ENCODE results near the gene MFNG. TPM values are rescaled to one million over a fixed set of nuclear protein-coding genes. Genes with fewer than 3 reads are reported as not detected.

The MFNG gene
- total and polyA plus RNA-seq, 7 donors = 8.0 to 33.9 (median 10.8) TPM

- Histone ChIP-seq H3K9me3 (no peaks in the 10 kb centered on the region), H3K4me3 (no peak overlapping the region), H3K27me3 (peaks cover 11 to 47% (median 28%) of the 10 kb centered on the region in 3 donors), H3K27ac (no peak overlapping the region), H3K4me1 (peaks cover 0 to 20% (median 14%) of the 10 kb centered on the region in 4 donors), H3K36me3 (no peaks in the 10 kb centered on the region)
- DNase-seq = no peak
- intact Hi-C loops (cut with DNase I) = no loop called here
- WGBS, 2 donors = 21 to 59% methylated on average over 14 of the region's 14 CpGs
- TF ChIP-seq EP300 (IDR thresholded peaks at IDR 0.05) (no peak), CTCF (IDR thresholded peaks at IDR 0.05) (no peak), POLR2AphosphoS5 (IDR thresholded peaks at IDR 0.05) (no peak), POLR2A (IDR thresholded peaks at IDR 0.05) (no peak)
These were observed 35.1 kb upstream of the MFNG start for GRCh38 chr22:37521236-37521739.

GRCh38 chr22:37520776-37521191 is 34.6 kb upstream of the MFNG start:
- intact Hi-C loops (cut with DNase I) = no loop called here
- Histone ChIP-seq H3K27me3 (peaks cover 11 to 47% (median 28%) of the 10 kb centered on the region in 3 donors), H3K36me3 (no peaks in the 10 kb centered on the region), H3K27ac (no peak overlapping the region), H3K4me1 (peaks cover 0 to 20% (median 14%) of the 10 kb centered on the region in 4 donors), H3K9me3 (no peaks in the 10 kb centered on the region), H3K4me3 (no peak overlapping the region)
- DNase-seq = no peak
- TF ChIP-seq POLR2AphosphoS5 (IDR thresholded peaks at IDR 0.05) (no peak), CTCF (IDR thresholded peaks at IDR 0.05) (no peak), EP300 (IDR thresholded peaks at IDR 0.05) (no peak), POLR2A (IDR thresholded peaks at IDR 0.05) (no peak)
- 35 to 66% methylated on average over 10 of the region's 10 CpGs for WGBS, 2 donors

GRCh38 chr22:37519268-37520195 is 33.3 kb upstream of the MFNG start, which contains the start of gene CARD10:
Gene CARD10 (minus strand): TSS chr22:37519415. CDS start chr22:37519200, 215 bp downstream.
- Histone ChIP-seq H3K9me3 (no peaks in the 10 kb centered on the region), H3K36me3 (no peaks in the 10 kb centered on the region), H3K27ac (peak within 1 kb of the TSS; percentile 17 to 66 (median 58)), H3K4me3 (peak within 1 kb of the TSS; percentile 36 to 51 (median 48)), H3K27me3 (peaks cover 11 to 47% (median 28%) of the 10 kb centered on the region in 3 donors), H3K4me1 (peaks cover 0 to 14% (median 11%) of the 10 kb centered on the region in 4 donors)
- 4 to 6% methylated on average over 99 of the region's 99 CpGs for WGBS, 2 donors
- TF ChIP-seq POLR2AphosphoS5 (IDR thresholded peaks at IDR 0.05) (no peak), POLR2A (IDR thresholded peaks at IDR 0.05) (no peak), EP300 (IDR thresholded peaks at IDR 0.05) (no peak), CTCF (IDR thresholded peaks at IDR 0.05) (no peak)
- intact Hi-C loops (cut with DNase I) = no loop called here
- DNase-seq = no peak

- intact Hi-C loops (cut with DNase I) = no loop called here
- 4 to 15% methylated on average over 63 of the region's 63 CpGs for whole genome bisulfite sequencing, 2 donors
These were observed 32.5 kb upstream of the MFNG start for GRCh38 chr22:37518509-37519267.

More at GRCh38 chr22:37518509-37519267, 32.5 kb upstream of the MFNG start:
- peak overlapping the region; percentile 17 to 66 (median 58) for H3K27ac ChIP-seq
- peaks cover 11 to 47% (median 28%) of the 10 kb centered on the region in 3 donors for H3K27me3 ChIP-seq
- H3K9me3 ChIP-seq = no peaks in the 10 kb centered on the region
- H3K4me1 ChIP-seq = peaks cover 0 to 14% (median 11%) of the 10 kb centered on the region in 4 donors
- DNase-seq = no peak
- peak overlapping the region; percentile 36 to 51 (median 48) for H3K4me3 ChIP-seq
- TF ChIP-seq EP300 (IDR thresholded peaks at IDR 0.05) (no peak), POLR2A (IDR thresholded peaks at IDR 0.05) (no peak), CTCF (IDR thresholded peaks at IDR 0.05) (no peak), POLR2AphosphoS5 (IDR thresholded peaks at IDR 0.05) (no peak)
- no peaks in the 10 kb centered on the region for H3K36me3 ChIP-seq
